ENCODE data around the gene DDIAS.

GRCh38 chr11:82858133-82858532 is 43.4 kb upstream of the DDIAS start:
- TF ChIP-seq TAF1 (IDR thresholded peaks at IDR 0.05; ENCODE audit: borderline replicate concordance, insufficient read depth, low read length) (no peak), POLR2AphosphoS5 (IDR thresholded peaks at IDR 0.05; ENCODE audit: low read depth, low read length) (no peak)
- TF ChIP-seq, protein P1, sequence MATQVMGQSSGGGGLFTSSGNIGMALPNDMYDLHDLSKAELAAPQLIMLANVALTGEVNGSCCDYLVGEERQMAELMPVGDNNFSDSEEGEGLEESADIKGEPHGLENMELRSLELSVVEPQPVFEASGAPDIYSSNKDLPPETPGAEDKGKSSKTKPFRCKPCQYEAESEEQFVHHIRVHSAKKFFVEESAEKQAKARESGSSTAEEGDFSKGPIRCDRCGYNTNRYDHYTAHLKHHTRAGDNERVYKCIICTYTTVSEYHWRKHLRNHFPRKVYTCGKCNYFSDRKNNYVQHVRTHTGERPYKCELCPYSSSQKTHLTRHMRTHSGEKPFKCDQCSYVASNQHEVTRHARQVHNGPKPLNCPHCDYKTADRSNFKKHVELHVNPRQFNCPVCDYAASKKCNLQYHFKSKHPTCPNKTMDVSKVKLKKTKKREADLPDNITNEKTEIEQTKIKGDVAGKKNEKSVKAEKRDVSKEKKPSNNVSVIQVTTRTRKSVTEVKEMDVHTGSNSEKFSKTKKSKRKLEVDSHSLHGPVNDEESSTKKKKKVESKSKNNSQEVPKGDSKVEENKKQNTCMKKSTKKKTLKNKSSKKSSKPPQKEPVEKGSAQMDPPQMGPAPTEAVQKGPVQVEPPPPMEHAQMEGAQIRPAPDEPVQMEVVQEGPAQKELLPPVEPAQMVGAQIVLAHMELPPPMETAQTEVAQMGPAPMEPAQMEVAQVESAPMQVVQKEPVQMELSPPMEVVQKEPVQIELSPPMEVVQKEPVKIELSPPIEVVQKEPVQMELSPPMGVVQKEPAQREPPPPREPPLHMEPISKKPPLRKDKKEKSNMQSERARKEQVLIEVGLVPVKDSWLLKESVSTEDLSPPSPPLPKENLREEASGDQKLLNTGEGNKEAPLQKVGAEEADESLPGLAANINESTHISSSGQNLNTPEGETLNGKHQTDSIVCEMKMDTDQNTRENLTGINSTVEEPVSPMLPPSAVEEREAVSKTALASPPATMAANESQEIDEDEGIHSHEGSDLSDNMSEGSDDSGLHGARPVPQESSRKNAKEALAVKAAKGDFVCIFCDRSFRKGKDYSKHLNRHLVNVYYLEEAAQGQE (IDR thresholded peaks at IDR 0.05; ENCODE audit: insufficient read depth in 1 of 2, low read depth in 2 of 2, low read length in 2 of 2) = no peak

Data from PFSK-1 (cell line).